Measurements from ENCODE around the gene LGI4. TPM values are rescaled to one million over a fixed set of nuclear protein-coding genes. Genes with fewer than 3 reads are reported as not detected.

The LGI4 gene
- total RNA-seq (ENCODE audit: insufficient read depth, low replicate concordance): 10.6 TPM

- DNase-seq (ENCODE audit: low spot score): peak; percentile 67
These were observed at the start of gene LGI4 for GRCh38 chr19:35134601-35135242. Gene LGI4 (minus strand): TSS chr19:35135059. CDS start chr19:35134680, 379 bp downstream.

DNA sequence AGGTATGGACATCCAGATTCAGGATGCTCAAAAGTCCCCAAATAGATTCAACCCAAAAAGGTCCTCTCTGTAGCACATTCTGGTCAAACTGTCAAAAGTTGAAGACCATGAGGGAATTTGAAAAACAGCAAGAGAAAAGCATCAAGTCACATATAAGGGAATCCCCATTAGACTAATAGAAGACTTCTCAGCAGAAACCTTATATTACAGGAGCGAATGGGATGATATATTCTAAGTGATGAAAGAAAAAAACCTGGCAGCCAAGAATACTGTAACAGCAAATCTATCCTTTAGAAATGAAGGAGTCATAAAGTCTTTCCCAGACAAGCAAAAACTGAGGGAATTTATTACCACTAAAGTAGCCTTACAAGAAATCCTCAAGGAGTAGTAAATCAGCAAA lies 49.4 kb upstream of the LGI4 start:
- no peak for DNase-seq (ENCODE audit: low spot score)

DNA sequence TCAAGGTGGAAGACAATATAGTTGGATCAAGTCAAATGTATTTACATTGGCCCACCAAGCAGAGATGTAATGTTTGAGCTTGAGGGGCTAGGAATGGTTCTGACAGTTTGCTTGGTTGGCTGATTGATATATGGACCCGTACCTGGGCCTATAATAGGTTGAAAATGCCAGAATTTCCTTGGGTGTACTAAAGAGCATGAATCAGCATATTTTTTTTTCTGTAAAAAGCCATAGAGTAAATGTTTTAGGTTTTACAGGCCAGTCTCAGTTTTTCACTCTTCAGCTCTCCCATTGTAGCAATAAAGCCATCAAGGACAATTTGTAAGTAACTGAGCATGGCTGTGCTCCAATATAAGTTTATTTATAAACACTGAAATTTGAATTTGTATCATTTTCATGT lies 46.5 kb upstream of the LGI4 start:
- no peak for DNase-seq (ENCODE audit: low spot score)

- no peak for DNase-seq (ENCODE audit: low spot score)
These were observed 45.0 kb upstream of the LGI4 start for GRCh38 chr19:35179830-35180229.

DNA sequence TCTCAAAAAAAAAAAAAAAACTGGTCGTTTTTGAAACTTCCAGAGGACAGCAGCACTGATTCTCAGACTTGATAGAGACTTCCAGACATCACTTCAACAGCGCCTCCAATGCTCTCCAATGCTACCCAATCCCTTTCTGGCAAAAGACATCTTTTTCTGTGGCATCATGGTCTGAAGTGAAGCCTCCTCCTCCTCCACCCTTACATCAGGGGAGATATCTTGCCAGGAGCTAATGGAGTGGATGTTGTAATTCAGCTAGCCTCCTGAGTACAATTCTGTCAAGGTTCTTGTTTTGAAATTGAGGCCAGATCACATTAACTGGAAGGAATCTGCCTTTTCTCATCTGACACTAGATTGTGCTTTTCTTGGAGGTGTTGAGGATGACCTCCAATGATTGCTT lies 43.8 kb upstream of the LGI4 start:
- DNase-seq (ENCODE audit: low spot score): peak; percentile 5

- DNase-seq (ENCODE audit: low spot score): no peak
These were observed 42.8 kb upstream of the LGI4 start for GRCh38 chr19:35177377-35178274.

- DNase-seq (ENCODE audit: low spot score): no peak
These were observed 41.3 kb upstream of the LGI4 start for GRCh38 chr19:35176181-35176570.

GRCh38 chr19:35174226-35174625 lies 39.4 kb upstream of the LGI4 start:
- no peak for DNase-seq (ENCODE audit: low spot score)

DNA sequence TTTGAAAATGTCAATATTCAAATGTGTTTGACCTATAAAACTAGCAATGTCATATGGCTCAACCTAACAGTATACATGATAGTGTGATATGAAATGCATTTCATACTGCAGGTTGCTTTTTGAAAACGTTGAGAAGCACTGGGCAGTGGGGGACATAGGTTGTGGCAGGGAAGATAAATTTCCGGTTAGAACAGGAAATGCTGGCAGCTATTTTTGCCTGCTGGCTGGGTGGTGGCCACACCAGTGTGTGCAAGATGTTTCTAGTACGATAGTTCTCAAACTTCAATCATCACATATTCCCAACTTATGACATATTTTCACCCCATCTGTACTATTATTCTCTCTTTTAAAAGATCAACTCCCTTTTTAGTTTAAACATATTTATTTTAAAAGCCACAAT lies 36.9 kb upstream of the LGI4 start:
- DNase-seq (ENCODE audit: low spot score): no peak

GRCh38 chr19:35170359-35171061 lies 35.7 kb upstream of the LGI4 start:
- no peak for DNase-seq (ENCODE audit: low spot score)

DNA sequence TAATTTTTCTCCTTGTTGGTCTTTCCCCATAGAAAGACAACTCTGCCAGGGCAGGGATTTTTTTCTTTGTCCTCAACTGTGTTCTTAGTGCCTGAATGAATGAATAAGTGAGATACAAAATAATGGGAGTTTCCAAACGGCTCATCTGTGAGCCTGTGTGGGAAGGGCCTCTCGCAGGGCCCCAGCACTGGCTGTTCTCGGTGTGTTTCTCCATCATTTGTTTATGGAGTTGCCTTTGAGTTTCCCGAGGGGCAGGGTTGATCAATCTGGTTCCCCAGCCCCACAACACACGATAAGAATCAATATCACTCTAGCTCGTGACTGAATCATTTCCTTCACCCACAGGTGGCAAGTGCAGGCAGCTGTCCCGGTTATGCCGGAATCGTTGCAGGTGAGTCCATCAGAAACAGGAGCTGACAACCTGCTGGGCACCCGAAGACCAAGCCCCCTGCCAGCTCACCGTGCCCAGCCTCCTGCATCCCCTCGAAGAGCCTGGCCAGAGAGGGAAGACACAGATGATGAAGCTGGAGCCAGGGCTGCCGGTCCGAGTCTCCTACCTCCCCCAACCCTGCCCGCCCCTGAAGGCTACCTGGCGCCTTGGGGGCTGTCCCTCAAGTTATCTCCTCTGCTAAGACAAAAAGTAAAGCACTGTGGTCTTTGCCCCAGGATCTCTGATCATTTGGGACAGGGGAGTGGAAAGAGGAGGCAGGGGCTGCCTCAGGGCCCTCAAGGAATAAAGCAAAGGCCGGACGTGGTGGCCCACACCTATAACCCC lies 34.5 kb upstream of the LGI4 start:
- no peak for DNase-seq (ENCODE audit: low spot score)

- DNase-seq (ENCODE audit: low spot score): no peak
These were observed 33.3 kb upstream of the LGI4 start for GRCh38 chr19:35168196-35168595.

GRCh38 chr19:35167251-35168119 lies 32.6 kb upstream of the LGI4 start:
- DNase-seq (ENCODE audit: low spot score): no peak

DNA sequence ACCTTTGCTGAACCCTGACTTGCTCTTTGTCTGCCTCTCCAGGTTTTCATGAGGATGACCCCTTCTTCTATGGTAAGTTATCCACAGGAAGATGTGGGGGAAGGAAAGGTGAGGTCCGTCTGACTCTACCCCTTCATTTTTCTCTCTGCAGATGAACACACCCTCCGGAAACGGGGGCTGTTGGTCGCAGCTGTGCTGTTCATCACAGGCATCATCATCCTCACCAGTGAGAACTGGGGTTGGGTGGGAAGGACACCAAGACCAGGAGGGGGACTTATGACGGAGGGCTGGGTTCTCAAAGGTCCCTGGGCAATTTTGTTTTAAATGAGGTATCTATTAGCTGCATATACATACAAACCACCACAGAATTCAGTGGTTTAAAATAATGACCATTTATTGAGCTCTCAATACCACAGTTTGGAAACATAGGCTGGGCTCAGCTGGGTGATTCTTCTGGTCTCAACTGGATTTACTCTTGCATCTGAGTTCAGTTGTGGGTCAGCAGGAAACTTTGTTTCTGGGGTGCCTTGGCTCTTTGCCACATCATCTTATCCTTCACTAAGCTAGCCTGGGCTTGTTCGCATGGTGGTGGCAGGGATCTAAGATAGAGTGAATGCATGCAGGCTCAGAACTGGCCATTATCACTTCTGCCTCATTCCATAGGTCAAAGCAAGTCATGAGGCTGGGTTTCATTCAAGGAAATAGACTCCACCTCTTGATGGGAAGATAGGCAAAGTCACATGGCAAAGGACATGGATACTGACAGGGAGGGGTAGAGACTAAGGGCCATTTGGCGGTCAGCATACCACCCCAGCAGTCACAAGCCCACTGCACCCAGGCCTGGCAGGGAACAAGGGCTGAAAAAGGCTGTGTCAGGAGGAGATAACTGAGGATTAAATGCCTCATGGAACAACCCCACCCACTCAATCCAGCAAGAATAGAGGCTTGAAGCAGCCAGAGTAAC lies 31.5 kb upstream of the LGI4 start:
- no peak for DNase-seq (ENCODE audit: low spot score)

- no peak for DNase-seq (ENCODE audit: low spot score)
These were observed 30.6 kb upstream of the LGI4 start for GRCh38 chr19:35165200-35166058.

DNA sequence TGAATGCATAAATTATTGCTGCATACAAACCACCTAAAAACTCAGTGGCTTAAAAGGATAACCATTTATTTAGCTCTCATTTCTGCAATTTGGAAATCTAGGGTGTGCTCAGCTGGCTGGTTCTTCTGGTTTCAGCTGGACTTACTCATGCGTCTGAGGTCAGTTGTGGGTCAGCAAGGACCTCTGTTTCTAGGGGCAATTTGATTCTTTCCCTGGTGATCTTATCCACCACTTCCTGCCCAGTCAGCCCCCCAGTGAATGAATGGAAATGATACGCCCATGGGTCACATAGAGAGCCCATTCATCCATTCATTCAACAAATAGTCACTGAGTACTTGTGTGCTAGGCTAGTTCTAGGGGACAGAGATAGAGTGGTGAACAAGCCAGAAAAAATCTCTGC lies 29.6 kb upstream of the LGI4 start:
- DNase-seq (ENCODE audit: low spot score): no peak

- no peak for DNase-seq (ENCODE audit: low spot score)
These were observed 27.8 kb upstream of the LGI4 start for GRCh38 chr19:35162471-35163326.

DNA sequence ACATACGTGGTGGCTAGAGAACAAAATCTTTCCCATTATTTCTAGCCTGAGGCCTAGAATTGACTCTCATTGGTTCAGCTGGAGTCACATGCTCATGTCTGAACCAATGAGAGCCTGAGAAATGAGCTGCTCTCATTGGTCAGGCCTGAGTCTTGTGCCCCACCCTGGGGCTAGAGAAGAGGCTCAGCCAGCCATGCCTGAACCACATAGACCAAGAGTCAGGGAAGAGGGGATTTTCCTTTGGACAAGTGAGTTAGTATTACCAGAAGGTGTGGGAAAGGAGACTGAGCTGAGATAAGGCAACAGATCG lies 26.5 kb upstream of the LGI4 start:
- DNase-seq (ENCODE audit: low spot score): no peak
